Superior temporal gyrus (tissue), 1 donor: ENCODE results near the gene CSTA.

Source experiments
- DNase-seq: peaks from one replicate; pipeline ENCODE4 v3.0.0-alpha.2; 2016; ENCODE audit errors: extremely low spot score

CSTA gene, protein sequence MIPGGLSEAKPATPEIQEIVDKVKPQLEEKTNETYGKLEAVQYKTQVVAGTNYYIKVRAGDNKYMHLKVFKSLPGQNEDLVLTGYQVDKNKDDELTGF

GRCh38 chr3:122324871-122325323, at the start of gene CSTA:
Gene CSTA, plus strand, starts transcription at chr3:122325248. Its CDS starts 45 bp downstream, at chr3:122325293.
- no peak for DNase-seq

- DNase-seq, result no peak
These were observed 43.2 kb upstream of the CSTA start for GRCh38 chr3:122281891-122282290.

- DNase-seq, result no peak
These were observed 41.1 kb upstream of the CSTA start for GRCh38 chr3:122283796-122284445.

DNA sequence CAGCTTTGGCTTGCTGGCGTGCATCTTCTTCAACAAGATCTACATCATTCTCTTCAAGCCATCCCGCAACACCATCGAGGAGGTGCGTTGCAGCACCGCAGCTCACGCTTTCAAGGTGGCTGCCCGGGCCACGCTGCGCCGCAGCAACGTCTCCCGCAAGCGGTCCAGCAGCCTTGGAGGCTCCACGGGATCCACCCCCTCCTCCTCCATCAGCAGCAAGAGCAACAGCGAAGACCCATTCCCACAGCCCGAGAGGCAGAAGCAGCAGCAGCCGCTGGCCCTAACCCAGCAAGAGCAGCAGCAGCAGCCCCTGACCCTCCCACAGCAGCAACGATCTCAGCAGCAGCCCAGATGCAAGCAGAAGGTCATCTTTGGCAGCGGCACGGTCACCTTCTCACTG, 40.6 kb upstream of the CSTA start:
- DNase-seq, result no peak

DNA sequence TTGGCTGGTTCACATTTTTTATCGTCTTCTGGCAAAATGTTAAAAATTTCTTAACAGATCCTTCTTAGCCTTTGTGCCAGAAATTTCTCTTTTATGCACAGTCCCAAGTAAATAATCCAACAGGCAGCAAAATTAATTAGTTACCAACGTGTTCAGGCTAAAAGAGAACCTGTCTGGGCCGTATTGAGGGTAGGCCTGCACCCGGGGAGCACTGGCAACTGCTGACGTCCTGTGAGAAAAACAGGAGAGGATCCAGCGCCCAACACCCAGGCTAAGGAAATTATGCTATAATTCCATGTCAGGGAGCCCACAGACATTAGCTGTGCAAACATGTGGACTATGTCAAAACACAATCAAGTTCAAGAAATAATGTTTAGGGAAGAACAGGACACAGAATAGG, 30.7 kb upstream of the CSTA start:
- DNase-seq, result no peak

DNA sequence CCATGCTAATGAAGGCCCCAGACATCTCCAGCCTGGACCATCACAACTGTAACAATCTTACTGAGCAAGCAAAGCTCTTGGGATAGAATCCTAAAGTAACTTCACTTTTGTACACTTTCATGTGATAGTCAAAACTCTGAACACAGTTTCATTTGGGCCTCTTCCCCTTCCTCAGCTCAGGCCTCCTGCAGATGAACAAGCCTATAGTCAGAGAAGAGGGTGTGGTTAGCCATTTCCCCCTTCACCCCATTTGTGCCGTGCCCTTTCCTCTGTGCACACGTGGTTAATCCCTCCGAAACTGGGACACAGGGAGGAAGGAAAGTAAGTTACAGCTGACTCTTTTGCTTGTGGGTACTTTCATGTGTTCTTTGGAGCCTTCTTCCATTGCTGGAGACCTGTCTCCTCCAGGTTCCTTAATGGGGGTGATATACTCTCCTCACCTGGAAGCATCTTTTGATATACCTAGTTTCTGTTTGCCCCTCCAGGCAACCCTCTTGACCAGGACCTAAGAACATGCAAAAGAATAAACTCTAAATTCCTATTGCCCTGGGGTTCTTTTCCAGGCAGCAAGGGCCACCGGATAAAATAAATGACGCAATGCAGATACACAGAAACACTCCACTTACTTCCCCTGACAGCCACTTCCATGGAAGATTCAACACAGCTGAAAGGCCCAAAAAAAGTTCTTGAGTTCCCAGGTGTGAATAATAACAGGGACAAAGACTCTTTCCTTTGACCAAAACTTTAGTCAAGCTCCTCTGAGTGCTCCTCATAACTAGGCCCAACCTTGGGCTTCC, 29.6 kb upstream of the CSTA start:
- no peak for DNase-seq

- no peak for DNase-seq
These were observed 26.8 kb upstream of the CSTA start for GRCh38 chr3:122298239-122298638.

DNA sequence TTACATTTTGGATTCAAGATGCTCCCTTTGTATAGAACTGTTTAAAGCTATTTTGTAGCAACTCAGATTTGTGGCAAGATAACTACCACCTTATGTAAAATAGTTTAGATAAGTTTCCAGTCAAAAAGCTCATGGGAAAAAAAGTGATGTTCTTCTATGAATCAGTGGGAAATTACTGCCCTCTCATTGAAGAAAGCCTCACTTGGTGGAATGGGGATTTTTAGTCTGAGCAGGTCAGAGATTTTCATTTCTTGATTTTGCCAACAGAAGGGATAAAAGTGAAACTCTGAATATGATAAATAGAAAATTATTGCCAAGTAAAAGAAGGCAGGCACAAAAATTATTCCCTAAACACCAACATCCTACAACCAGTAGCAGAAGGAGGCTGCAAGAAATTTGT, 25.8 kb upstream of the CSTA start:
- no peak for DNase-seq

- DNase-seq, result no peak
These were observed 25.1 kb upstream of the CSTA start for GRCh38 chr3:122299872-122300460.

DNA sequence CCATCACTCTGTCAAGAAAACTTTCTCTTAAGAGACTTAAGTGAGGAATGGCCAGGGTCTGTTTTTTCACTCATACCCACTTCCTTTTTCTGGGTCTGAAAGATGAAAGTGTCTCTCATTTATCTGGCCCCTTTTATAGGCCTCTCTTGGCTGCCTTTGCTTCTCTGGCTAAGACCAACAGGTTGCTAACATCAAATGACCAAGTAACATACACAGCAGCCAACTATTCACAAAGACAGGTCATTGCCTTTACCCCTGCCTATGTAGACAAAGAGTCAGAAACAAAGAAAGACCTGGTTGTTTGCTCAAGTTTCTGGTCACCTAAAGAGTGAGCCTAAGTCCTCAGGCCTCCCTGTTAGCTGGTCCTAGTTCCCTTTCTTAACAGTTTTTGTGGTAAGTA, 24.0 kb upstream of the CSTA start:
- no peak for DNase-seq

- DNase-seq, result no peak
These were observed 19.0 kb upstream of the CSTA start for GRCh38 chr3:122305818-122306621.

- no peak for DNase-seq
These were observed 18.5 kb upstream of the CSTA start for GRCh38 chr3:122306622-122306953.

- no peak for DNase-seq
These were observed 17.9 kb upstream of the CSTA start for GRCh38 chr3:122307094-122307687.

GRCh38 chr3:122307976-122308375, 17.1 kb upstream of the CSTA start:
- DNase-seq, result no peak

DNA sequence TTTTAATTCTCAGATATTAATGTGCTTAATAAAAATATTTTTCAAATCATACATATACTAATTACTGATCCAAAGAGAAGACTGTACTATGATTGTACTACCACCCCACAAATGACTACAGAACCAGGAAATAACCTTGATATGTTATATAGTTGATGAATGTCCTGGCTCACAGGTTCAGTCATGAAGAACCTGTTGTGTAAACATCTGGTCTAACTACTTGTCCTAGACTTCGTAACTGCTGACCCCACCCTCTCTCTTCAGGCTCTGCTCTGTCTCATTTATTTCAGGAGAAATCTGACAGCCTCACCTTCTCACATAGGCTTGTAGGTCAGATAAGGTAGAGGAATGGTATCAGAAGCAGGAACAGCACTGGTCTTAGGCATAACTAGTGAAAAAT, 14.7 kb upstream of the CSTA start:
- DNase-seq, result no peak

GRCh38 chr3:122312826-122313225, 12.2 kb upstream of the CSTA start:
- DNase-seq, result no peak

DNA sequence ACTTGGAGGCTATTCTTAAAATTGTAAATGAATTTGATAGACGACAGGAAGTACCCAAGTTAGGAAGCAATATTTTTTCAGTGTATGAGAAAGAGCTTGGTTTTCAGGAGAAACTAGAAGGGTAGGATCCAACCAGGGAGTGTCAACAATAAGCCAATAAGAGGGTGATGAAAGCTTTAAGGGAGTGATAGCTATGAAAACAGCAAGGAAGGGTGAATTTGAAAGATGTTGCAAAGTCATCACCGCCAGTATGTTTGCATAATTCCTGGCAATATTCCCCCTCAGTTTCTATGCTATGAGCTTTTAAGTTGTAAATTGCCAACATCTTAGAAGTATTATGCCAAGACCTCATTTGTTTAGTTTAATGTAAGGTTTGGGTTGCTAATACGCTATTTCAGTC, 11.8 kb upstream of the CSTA start:
- DNase-seq, result no peak

GRCh38 chr3:122314228-122314876, 10.7 kb upstream of the CSTA start:
- DNase-seq, result no peak

DNA sequence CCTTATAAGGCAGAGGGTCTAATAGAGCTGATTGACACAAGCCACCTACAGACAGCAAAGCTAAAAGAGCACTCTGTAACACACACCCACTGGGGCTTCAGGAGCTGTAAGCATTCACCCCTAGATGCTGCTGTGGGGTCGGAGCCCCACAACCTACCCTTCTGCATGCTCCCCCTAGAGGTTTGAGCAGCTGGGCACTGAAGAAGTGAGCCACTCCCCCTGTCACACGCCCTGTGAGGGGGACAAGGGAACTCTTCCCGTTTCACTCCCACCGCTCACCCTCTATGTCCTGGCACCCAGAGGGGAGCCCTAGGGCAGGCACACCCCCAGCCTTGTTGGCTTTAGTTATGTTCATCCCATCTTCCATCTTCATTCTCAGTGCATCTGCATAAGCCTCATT, 9.4 kb upstream of the CSTA start:
- DNase-seq, result no peak

DNA sequence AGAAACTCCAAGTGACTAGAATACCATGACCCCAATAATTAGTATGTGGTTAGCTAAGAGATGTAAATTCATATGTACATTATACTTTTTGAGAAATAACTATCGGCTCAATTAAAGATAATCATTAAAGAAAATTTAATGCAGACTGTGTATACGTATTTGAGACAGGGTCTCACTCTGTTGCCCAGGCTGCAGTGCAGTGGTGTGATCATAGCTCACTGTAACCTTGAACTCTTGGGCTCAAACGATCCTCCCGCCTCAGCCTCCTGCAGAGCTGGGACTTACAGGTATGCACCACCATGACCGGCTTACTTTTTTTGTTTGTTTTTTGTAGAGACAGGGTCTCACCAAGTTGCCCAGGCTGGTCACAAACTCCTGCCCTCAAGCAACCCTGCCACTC, 8.7 kb upstream of the CSTA start:
- DNase-seq, result no peak

DNA sequence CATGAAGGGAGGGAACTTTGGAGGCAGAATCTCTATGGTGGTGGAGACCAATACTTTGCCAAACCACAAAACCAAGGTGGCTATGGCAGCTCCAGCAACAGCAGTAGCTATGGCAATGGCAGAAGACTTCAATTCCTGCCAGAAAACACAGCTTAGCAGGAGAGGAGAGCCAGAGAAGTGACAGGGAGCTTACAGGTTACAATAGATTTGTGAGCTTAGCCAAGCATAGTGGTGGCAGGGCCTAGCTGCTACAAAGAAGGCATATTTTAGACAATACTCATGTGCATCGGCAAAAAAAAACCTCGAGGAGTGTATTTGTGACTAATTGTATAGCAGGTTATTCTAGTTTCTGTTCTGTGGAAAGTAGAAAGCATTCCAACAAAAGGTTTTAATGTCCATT, 6.4 kb upstream of the CSTA start:
- DNase-seq, result no peak
